ENCODE results near the gene PPP1R1B. TPM values are rescaled to one million over a fixed set of nuclear protein-coding genes. Genes with fewer than 3 reads are reported as not detected.

PPP1R1B gene
- total RNA-seq, 1 experiment from 2014 or later, result not detected

Other genes with a start within 250 kb of the PPP1R1B start
- gene FBXL20, start 225.3 kb upstream of the PPP1R1B start, total RNA-seq (2014; rRNA removed; shearing (Covaris generic); ENCODE audit: low replicate concordance), result 3.8 and 9.2 TPM in 2 replicates
- gene MED1, start 175.7 kb upstream of the PPP1R1B start, total RNA-seq (2014; rRNA removed; shearing (Covaris generic); ENCODE audit: low replicate concordance), result 10.0 and 29.8 TPM in 2 replicates
- 13.3 and 14.5 TPM in 2 replicates for gene CDK12, start 165.5 kb upstream of the PPP1R1B start, total RNA-seq (2014; rRNA removed; shearing (Covaris generic); ENCODE audit: low replicate concordance)
- not detected in 2 replicates for gene NEUROD2, start 19.0 kb upstream of the PPP1R1B start, total RNA-seq (2014; rRNA removed; shearing (Covaris generic); ENCODE audit: low replicate concordance)
- 52.3 and 69.5 TPM in 2 replicates for gene STARD3, start 10.2 kb downstream of the PPP1R1B start, total RNA-seq (2014; rRNA removed; shearing (Covaris generic); ENCODE audit: low replicate concordance)
- gene TCAP, start 38.4 kb downstream of the PPP1R1B start, total RNA-seq (2014; rRNA removed; shearing (Covaris generic); ENCODE audit: low replicate concordance), result 0.91 TPM in 1 of 2 replicates, not detected in the other
- not detected in 2 replicates for gene PNMT, start 41.5 kb downstream of the PPP1R1B start, total RNA-seq (2014; rRNA removed; shearing (Covaris generic); ENCODE audit: low replicate concordance)
- 5.4 and 13.1 TPM in 2 replicates for gene PGAP3, start 61.1 kb downstream of the PPP1R1B start, total RNA-seq (2014; rRNA removed; shearing (Covaris generic); ENCODE audit: low replicate concordance)
- gene ERBB2, start 73.1 kb downstream of the PPP1R1B start, total RNA-seq (2014; rRNA removed; shearing (Covaris generic); ENCODE audit: low replicate concordance), result 46.1 and 51.1 TPM in 2 replicates
- 61.8 and 63.2 TPM in 2 replicates for gene MIEN1, start 103.6 kb downstream of the PPP1R1B start, total RNA-seq (2014; rRNA removed; shearing (Covaris generic); ENCODE audit: low replicate concordance)
- 28.3 and 29.4 TPM in 2 replicates for gene GRB7, start 111.0 kb downstream of the PPP1R1B start, total RNA-seq (2014; rRNA removed; shearing (Covaris generic); ENCODE audit: low replicate concordance)
- not detected in 2 replicates for gene IKZF3, start 237.4 kb downstream of the PPP1R1B start, total RNA-seq (2014; rRNA removed; shearing (Covaris generic); ENCODE audit: low replicate concordance)
- not detected in 2 replicates for gene ZPBP2, start 241.2 kb downstream of the PPP1R1B start, total RNA-seq (2014; rRNA removed; shearing (Covaris generic); ENCODE audit: low replicate concordance)

All from Caki2 (cell line).